Prostate gland (tissue), 2 donors: ENCODE results near the gene CACNA2D4. TPM values are rescaled to one million over a fixed set of nuclear protein-coding genes. Genes with fewer than 3 reads are reported as not detected.

Source experiments
- DNase-seq: peaks from one replicate; pipeline ENCODE4 v3.0.0-alpha.2; 2019; ENCODE audit warnings: low spot score
- H3K27ac ChIP-seq, 2 donors: fragments of 200-600 bp; sonication (generic); 2 replicates each; pipeline ENCODE4 v1.5.1; 2017 to 2019
- H3K27me3 ChIP-seq: fragments of 200-600 bp; sonication (generic); replicated peaks from 2 replicates; pipeline ENCODE4 v1.5.1; 2019; ENCODE audit not compliant: insufficient read depth
- H3K36me3 ChIP-seq, 2 donors: fragments of 200-600 bp; sonication (generic); 1 replicate in 1 of 2; 2 replicates in 1 of 2; pipeline versions ENCODE4 v1.5.1 to v1.8.1; 2017 to 2019
- H3K4me1 ChIP-seq: fragments of 200-600 bp; sonication (generic); replicated peaks from 2 replicates; pipeline ENCODE4 v1.5.1; 2019
- H3K4me3 ChIP-seq, 2 donors: fragments of 200-600 bp; sonication (generic); 2 replicates each; pipeline ENCODE4 v1.5.1; 2017 to 2019
- H3K9me3 ChIP-seq: fragments of 200-600 bp; sonication (generic); 2 replicates; pipeline ENCODE4 v1.5.1; 2017
- POLR2A ChIP-seq: fragments of 450-650 bp; IDR thresholded peaks from one replicate; pipeline ENCODE4 v1.6.1; 2016; ENCODE audit warnings: antibody characterized with exemption, mild to moderate bottlenecking
- POLR2AphosphoS5 ChIP-seq: sonication (generic); formaldehyde crosslinking; IDR thresholded peaks from one replicate; pipeline ENCODE4 v1.6.1; 2017; ENCODE audit warnings: antibody characterized with exemption
- WGBS: methylation state at CpG from one replicate; pipeline ENCODE4 v1.1.5; 2018; 5-methylcytosine and 5-hydroxymethylcytosine counted together
- intact Hi-C: fragments of 100-400 bp; cut with DNase I; formaldehyde crosslinking; loops from one replicate; pipeline ENCODE4 v1.14.2; 2022
- total RNA-seq, 2 donors: library from RNA; depleted of rRNA; stranded (reverse); fragments of >200 nt; gene quantifications; one replicate each; pipeline ENCODE4 v1.1.0, GENCODE V29; 2016
- TF ChIP-seq, protein P1 (sequence below), 4 experiments: fragments of 200-600 bp in 2 of 4; fragments of 450-650 bp in 2 of 4; sonication (generic) in 2 of 4; IDR thresholded peaks; 1 replicate in 3 of 4; 2 replicates in 1 of 4; pipeline ENCODE4 v1.5.1; 2016 to 2019; ENCODE audit warnings: antibody characterized with exemption in 4 of 4, mild to moderate bottlenecking in 2 of 4, moderate library complexity in 2 of 4

The CACNA2D4 gene
- total RNA-seq, 2 donors from 2014 or later: 1.4 to 9.4 TPM

DNA sequence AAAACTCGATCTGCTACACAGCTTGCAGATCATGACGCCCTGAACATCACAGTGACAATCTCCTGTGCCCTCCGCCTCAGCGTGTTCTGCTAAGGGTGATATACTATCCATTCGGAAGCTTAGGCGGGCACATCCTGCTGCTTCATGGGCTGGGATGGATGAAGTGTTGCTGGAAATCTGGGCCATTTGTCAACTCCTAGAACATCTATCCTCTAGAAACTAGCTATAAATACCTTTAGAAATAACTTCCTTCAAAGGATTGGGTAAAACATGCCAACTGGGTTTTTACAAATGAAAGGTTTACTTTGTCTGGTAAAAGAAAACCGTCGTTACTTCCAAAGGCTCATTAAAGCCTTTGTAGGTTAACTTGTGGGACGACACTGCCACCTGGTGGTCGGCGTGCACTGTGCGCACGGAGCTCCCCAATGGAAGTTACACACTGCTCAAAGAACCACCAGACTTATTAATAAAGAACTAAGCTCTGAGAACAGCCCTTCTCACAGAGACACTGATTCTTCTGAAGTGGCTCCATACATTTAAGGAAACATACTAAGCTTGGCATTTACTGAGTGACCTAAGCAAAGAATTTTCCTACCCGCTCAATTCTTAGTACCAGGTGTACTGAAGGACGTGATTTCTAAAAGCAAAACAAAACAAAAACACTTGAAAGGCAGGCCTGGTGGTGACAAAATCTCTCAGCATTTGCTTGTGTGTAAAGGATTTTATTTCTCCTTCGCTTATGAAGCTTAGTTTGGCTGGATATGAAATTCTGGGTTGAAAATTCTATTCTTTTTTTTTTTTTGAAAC, 21.6 kb upstream of the CACNA2D4 start:
- H3K36me3 ChIP-seq: no peaks in the 10 kb centered on the region
- TF ChIP-seq, protein P1, sequence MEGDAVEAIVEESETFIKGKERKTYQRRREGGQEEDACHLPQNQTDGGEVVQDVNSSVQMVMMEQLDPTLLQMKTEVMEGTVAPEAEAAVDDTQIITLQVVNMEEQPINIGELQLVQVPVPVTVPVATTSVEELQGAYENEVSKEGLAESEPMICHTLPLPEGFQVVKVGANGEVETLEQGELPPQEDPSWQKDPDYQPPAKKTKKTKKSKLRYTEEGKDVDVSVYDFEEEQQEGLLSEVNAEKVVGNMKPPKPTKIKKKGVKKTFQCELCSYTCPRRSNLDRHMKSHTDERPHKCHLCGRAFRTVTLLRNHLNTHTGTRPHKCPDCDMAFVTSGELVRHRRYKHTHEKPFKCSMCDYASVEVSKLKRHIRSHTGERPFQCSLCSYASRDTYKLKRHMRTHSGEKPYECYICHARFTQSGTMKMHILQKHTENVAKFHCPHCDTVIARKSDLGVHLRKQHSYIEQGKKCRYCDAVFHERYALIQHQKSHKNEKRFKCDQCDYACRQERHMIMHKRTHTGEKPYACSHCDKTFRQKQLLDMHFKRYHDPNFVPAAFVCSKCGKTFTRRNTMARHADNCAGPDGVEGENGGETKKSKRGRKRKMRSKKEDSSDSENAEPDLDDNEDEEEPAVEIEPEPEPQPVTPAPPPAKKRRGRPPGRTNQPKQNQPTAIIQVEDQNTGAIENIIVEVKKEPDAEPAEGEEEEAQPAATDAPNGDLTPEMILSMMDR (IDR thresholded peaks at IDR 0.05): peak; percentile 92 to 99 (median 96)
- TF ChIP-seq POLR2AphosphoS5 (peak; percentile 86), POLR2A (no peak)
- 22% methylated on average over 16 of the region's 16 CpGs for WGBS
- no peaks in the 10 kb centered on the region for H3K9me3 ChIP-seq
- no peaks in the 10 kb centered on the region for H3K4me1 ChIP-seq
- H3K27me3 ChIP-seq: no peaks in the 10 kb centered on the region
- no peak overlapping the region for H3K4me3 ChIP-seq
- DNase-seq: peak; percentile 81
- H3K27ac ChIP-seq: peak overlapping the region; percentile 21 to 42
- intact Hi-C loops: loop anchor here (1.0 to 10.0 kb wide), 4 partner anchors 144 to 335 kb away; no protein-coding TSS in a partner anchor

- 28% methylated on average over 10 of the region's 10 CpGs for WGBS
- TF ChIP-seq, protein P1 (IDR thresholded peaks at IDR 0.05): no peak
- TF ChIP-seq POLR2AphosphoS5: no peak
- TF ChIP-seq POLR2A: no peak
- Histone ChIP-seq H3K27ac (peak overlapping the region; percentile 21 to 42), H3K36me3 (no peaks in the 10 kb centered on the region), H3K4me1 (no peaks in the 10 kb centered on the region), H3K4me3 (no peak overlapping the region), H3K9me3 (no peaks in the 10 kb centered on the region), H3K27me3 (no peaks in the 10 kb centered on the region)
- intact Hi-C loops: loop anchor here (5.0 kb wide), 2 partner anchors 292 to 307 kb away; no protein-coding TSS in a partner anchor
- no peak for DNase-seq
Observed at GRCh38 chr12:1939331-1939730, 20.9 kb upstream of the CACNA2D4 start.

DNA sequence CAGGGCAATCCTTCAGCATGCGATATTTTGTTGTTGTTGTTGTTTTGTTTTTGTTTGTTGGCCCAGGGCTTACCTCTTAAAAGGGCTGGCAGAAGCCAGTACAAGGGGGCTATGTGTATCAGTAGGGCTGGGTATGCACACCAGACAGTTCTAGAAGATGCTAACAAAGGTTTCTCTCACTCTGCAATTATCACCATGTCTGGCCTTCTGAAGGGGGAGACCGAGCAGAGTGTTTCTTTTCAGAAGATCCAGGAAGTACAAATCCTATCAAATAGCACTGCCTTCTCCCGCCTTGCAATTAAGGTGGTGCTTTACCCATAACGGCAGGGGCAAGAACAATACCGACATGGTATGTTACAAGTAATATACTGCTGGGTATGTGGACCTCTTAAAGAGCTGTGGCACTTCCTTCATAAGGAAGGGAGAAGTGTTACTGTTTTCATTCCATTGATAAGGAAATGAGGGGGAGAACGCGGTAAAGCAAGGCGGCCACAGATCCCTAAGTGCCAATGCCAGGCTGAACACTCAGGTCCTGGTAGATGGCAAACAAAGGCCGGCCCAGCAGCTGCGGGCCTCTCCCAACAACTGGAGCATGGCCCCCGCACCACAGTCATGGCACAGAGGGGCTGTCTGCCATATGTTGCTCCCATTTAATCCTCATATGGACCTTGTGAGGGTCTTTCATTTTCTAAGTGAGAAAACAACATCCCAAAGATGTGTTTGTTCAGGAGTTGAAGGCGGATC, 19.2 kb upstream of the CACNA2D4 start:
- H3K27me3 ChIP-seq: no peaks in the 10 kb centered on the region
- DNase-seq: no peak

GRCh38 chr12:1936406-1937320, 18.2 kb upstream of the CACNA2D4 start:
- H3K27ac ChIP-seq: no peak overlapping the region
- TF ChIP-seq POLR2AphosphoS5: peak; percentile 91
- TF ChIP-seq, protein P1 (IDR thresholded peaks at IDR 0.05): no peak
- no peaks in the 10 kb centered on the region for H3K4me1 ChIP-seq
- intact Hi-C loops: loop anchor here (5.0 kb wide), 2 partner anchors 289 to 304 kb away; no protein-coding TSS in a partner anchor
- H3K27me3 ChIP-seq: no peaks in the 10 kb centered on the region
- no peak overlapping the region for H3K4me3 ChIP-seq
- no peaks in the 10 kb centered on the region for H3K9me3 ChIP-seq
- 58% methylated on average over 25 of the region's 25 CpGs for WGBS
- DNase-seq: peak; percentile 88
- no peaks in the 10 kb centered on the region for H3K36me3 ChIP-seq

More for the DNA sequence above, 19.2 kb upstream of the CACNA2D4 start:
- H3K4me1 ChIP-seq: no peaks in the 10 kb centered on the region
- H3K4me3 ChIP-seq: no peak overlapping the region
- TF ChIP-seq, protein P1 (IDR thresholded peaks at IDR 0.05): no peak
- TF ChIP-seq POLR2A (no peak), POLR2AphosphoS5 (no peak)
- WGBS: 93% methylated on average over 12 of the region's 12 CpGs
- intact Hi-C loops: loop anchor here (5.0 kb wide), 2 partner anchors 290 to 305 kb away; no protein-coding TSS in a partner anchor
- H3K9me3 ChIP-seq: no peaks in the 10 kb centered on the region
- H3K27ac ChIP-seq: no peak overlapping the region
- H3K36me3 ChIP-seq: no peaks in the 10 kb centered on the region
